ENCODE measurements around the gene LEKR1. TPM values are rescaled to one million over a fixed set of nuclear protein-coding genes. Genes with fewer than 3 reads are reported as not detected.

Gene LEKR1
- total and polyA plus RNA-seq, 2 donors (not counting 3 experiments of a cell fraction or from before 2014, with no cell fraction given) = 0.07 to 0.64 TPM

DNA sequence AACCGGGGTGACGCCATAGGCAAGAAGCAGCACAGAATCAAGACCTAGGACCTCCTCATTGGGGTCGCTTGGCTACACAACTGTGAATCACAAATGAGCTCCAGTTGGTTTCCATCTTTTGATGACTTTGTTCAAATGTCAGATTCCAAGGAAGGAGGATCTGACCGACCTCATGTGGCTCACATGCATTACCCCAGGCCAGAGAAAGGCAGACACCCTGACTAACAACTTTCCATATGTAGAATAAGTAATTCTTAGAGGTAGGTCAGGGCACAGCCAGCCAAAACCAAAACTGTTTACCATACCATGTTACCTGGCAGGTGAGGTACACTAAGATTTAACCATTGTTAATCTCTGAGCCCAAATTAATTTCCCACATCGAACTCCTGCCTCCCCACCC lies 237.3 kb downstream of the LEKR1 start:
- CTCF ChIA-PET = interaction anchor here (2.1 kb wide), 1 partner anchor 26 kb away, joined by 4 read pairs; no protein-coding TSS in a partner anchor

DNA sequence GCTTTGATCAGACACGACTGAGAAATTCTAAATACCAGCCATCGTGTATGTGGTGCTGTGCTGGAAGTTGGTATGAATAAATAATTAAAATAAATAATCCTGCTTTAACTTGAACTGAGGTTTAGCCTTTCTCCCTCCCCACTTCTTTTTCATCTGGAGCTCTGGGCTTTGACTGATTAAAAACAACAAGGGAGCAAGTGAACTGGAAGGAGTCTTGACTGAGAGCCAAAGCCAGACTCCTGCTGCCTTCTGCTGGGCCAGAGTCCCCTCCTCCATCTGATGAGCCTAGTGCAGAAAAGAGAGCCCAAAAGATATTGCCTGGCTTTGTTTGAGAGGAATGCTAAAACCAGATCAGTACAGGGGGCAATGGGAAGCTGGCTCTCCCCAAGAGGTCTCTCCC lies 237.8 kb downstream of the LEKR1 start:
- CTCF ChIA-PET = no interaction called here
- H3K9me3 ChIP-seq (replicated peaks; ENCODE audit: control insufficient read depth, insufficient read depth, low read length) = no peaks in the 10 kb centered on the region
- DNase-seq (ENCODE audit: low read depth, low spot score) = no peak
- H3K36me3 ChIP-seq (ENCODE audit: control insufficient read depth in 2 of 2, extremely low read depth in 1 of 2, insufficient read depth in 2 of 2, low read length in 2 of 2) = no peaks in the 10 kb centered on the region
- H3K27ac ChIP-seq (ENCODE audit: insufficient read depth, low read depth, low read length) = no peak overlapping the region
- no peaks in the 10 kb centered on the region for H3K4me1 ChIP-seq (ENCODE audit: control insufficient read depth, extremely low read depth, insufficient read depth, low read length)
- no TSS peak for BruUV-seq (replicated peaks)
- dilution Hi-C loops (cut with MboI; ENCODE audit: extremely low pct_ligation_motif_present, low sequenced_read_pairs) = no loop called here
- H3K27me3 ChIP-seq (ENCODE audit: control insufficient read depth in 2 of 2, insufficient read depth in 2 of 2, low read length in 2 of 2) = peaks cover 2 to 7% of the 10 kb centered on the region in 2 experiments
- POLR2A ChIA-PET = no interaction called here
- intact Hi-C loops (cut with micrococcal nuclease) = no loop called here
- H3K4me3 ChIP-seq (replicated peaks in 1 of 3; ENCODE audit: insufficient read depth in 1 of 3, low read depth in 1 of 3, low read length in 3 of 3) = no peak overlapping the region
- no peak for TF ChIP-seq FOS (IDR thresholded peaks at IDR 0.05; ENCODE audit: borderline replicate concordance, insufficient read depth, low read length)
- TF ChIP-seq, protein P1, sequence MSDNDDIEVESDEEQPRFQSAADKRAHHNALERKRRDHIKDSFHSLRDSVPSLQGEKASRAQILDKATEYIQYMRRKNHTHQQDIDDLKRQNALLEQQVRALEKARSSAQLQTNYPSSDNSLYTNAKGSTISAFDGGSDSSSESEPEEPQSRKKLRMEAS (IDR thresholded peaks at IDR 0.05; ENCODE audit: insufficient read depth, insufficient read length) = no peak
- no peak for TF ChIP-seq JUN (IDR thresholded peaks at IDR 0.05; ENCODE audit: borderline replicate concordance, insufficient read depth, insufficient read length, low read depth)
- TF ChIP-seq, protein P2, sequence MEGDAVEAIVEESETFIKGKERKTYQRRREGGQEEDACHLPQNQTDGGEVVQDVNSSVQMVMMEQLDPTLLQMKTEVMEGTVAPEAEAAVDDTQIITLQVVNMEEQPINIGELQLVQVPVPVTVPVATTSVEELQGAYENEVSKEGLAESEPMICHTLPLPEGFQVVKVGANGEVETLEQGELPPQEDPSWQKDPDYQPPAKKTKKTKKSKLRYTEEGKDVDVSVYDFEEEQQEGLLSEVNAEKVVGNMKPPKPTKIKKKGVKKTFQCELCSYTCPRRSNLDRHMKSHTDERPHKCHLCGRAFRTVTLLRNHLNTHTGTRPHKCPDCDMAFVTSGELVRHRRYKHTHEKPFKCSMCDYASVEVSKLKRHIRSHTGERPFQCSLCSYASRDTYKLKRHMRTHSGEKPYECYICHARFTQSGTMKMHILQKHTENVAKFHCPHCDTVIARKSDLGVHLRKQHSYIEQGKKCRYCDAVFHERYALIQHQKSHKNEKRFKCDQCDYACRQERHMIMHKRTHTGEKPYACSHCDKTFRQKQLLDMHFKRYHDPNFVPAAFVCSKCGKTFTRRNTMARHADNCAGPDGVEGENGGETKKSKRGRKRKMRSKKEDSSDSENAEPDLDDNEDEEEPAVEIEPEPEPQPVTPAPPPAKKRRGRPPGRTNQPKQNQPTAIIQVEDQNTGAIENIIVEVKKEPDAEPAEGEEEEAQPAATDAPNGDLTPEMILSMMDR (IDR thresholded peaks at IDR 0.05; ENCODE audit: extremely low read depth in 1 of 2, insufficient read depth in 1 of 2, low read depth in 1 of 2, low read length in 2 of 2) = no peak
- no peak for TF ChIP-seq POLR2AphosphoS5 (IDR thresholded peaks at IDR 0.05; ENCODE audit: insufficient read depth, low read depth, low read length)
- TF ChIP-seq GATA2 (IDR thresholded peaks at IDR 0.05; ENCODE audit: insufficient read depth, insufficient read length, low read depth, low read length) = no peak
- TF ChIP-seq MYC (IDR thresholded peaks at IDR 0.05; ENCODE audit: low read depth, low read length) = no peak
- no peak for TF ChIP-seq POLR2A (IDR thresholded peaks at IDR 0.05; ENCODE audit: low read depth, low read length)
- no peak for TF ChIP-seq EZH2 (IDR thresholded peaks at IDR 0.05; ENCODE audit: borderline replicate concordance, low read depth, low read length, severe bottlenecking)
- no peak overlapping the region for H3K9ac ChIP-seq (replicated peaks; ENCODE audit: extremely low read depth, insufficient read depth, low read length)
- no peaks in the 10 kb centered on the region for H4K20me1 ChIP-seq (replicated peaks; ENCODE audit: control insufficient read depth, extremely low read depth, insufficient read depth, low read length)
- H3K9me1 ChIP-seq (replicated peaks; ENCODE audit: control insufficient read depth, extremely low read depth, insufficient read depth, low read length) = no peaks in the 10 kb centered on the region
- no peak overlapping the region for H2AFZ ChIP-seq (ENCODE audit: low read depth, low read length)
- no peaks in the 10 kb centered on the region for H3K79me2 ChIP-seq (ENCODE audit: control insufficient read depth, insufficient read depth, low read length)
- no peak for FAIRE-seq
- no peak overlapping the region for H3K4me2 ChIP-seq (ENCODE audit: insufficient read depth, low read length)

More for the DNA sequence above, 237.3 kb downstream of the LEKR1 start:
- dilution Hi-C loops (cut with MboI; ENCODE audit: extremely low pct_ligation_motif_present, low sequenced_read_pairs) = no loop called here
- H3K79me2 ChIP-seq (ENCODE audit: control insufficient read depth, insufficient read depth, low read length) = no peaks in the 10 kb centered on the region
- H3K27ac ChIP-seq (ENCODE audit: insufficient read depth, low read depth, low read length) = no peak overlapping the region
- DNase-seq (ENCODE audit: low read depth, low spot score) (no peak), FAIRE-seq (no peak)
- BruUV-seq (replicated peaks) = no TSS peak
- H4K20me1 ChIP-seq (replicated peaks; ENCODE audit: control insufficient read depth, extremely low read depth, insufficient read depth, low read length) = no peaks in the 10 kb centered on the region
- H2AFZ ChIP-seq (ENCODE audit: low read depth, low read length) = no peak overlapping the region
- POLR2A ChIA-PET = no interaction called here
- no peaks in the 10 kb centered on the region for H3K9me1 ChIP-seq (replicated peaks; ENCODE audit: control insufficient read depth, extremely low read depth, insufficient read depth, low read length)
- H3K4me3 ChIP-seq (replicated peaks in 1 of 3; ENCODE audit: insufficient read depth in 1 of 3, low read depth in 1 of 3, low read length in 3 of 3) = no peak overlapping the region
- intact Hi-C loops (cut with micrococcal nuclease) = no loop called here
- H3K9me3 ChIP-seq (replicated peaks; ENCODE audit: control insufficient read depth, insufficient read depth, low read length) = no peaks in the 10 kb centered on the region
- no peaks in the 10 kb centered on the region for H3K4me1 ChIP-seq (ENCODE audit: control insufficient read depth, extremely low read depth, insufficient read depth, low read length)
- TF ChIP-seq GATA2 (IDR thresholded peaks at IDR 0.05; ENCODE audit: insufficient read depth, insufficient read length, low read depth, low read length) (no peak), FOS (IDR thresholded peaks at IDR 0.05; ENCODE audit: borderline replicate concordance, insufficient read depth, low read length) (no peak), EZH2 (IDR thresholded peaks at IDR 0.05; ENCODE audit: borderline replicate concordance, low read depth, low read length, severe bottlenecking) (no peak)
- TF ChIP-seq, protein P1 (IDR thresholded peaks at IDR 0.05; ENCODE audit: insufficient read depth, insufficient read length) = no peak
- no peaks in the 10 kb centered on the region for H3K36me3 ChIP-seq (ENCODE audit: control insufficient read depth in 2 of 2, extremely low read depth in 1 of 2, insufficient read depth in 2 of 2, low read length in 2 of 2)
- H3K4me2 ChIP-seq (ENCODE audit: insufficient read depth, low read length) = no peak overlapping the region
- H3K27me3 ChIP-seq (ENCODE audit: control insufficient read depth in 2 of 2, insufficient read depth in 2 of 2, low read length in 2 of 2) = peaks cover 2 to 7% of the 10 kb centered on the region in 2 experiments
- no peak overlapping the region for H3K9ac ChIP-seq (replicated peaks; ENCODE audit: extremely low read depth, insufficient read depth, low read length)

Data from endothelial cell of umbilical vein (primary cell).